ENCODE measurements around the gene MCOLN3.

MCOLN3 gene

GRCh38 chr1:85047472-85048295 lies 616 bp downstream of the MCOLN3 start:
- Histone ChIP-seq H3K27me3 (ENCODE audit: control insufficient read depth, insufficient read depth, low read length) (peaks cover 26% of the 10 kb centered on the region), H3K4me3 (ENCODE audit: low read length) (peak overlapping the region; percentile 80), H3K9me3 (replicated peaks; ENCODE audit: low read length) (no peaks in the 10 kb centered on the region), H3K4me1 (ENCODE audit: control insufficient read depth, insufficient read depth, low read length) (peaks cover 3% of the 10 kb centered on the region), H3K36me3 (ENCODE audit: insufficient read depth, low read length) (no peaks in the 10 kb centered on the region), H3K9ac (ENCODE audit: low read depth, low read length) (peak overlapping the region; percentile 54), H3K4me2 (ENCODE audit: low read length) (peak overlapping the region; percentile 88)

GRCh38 chr1:85047144-85047471 lies 1.2 kb downstream of the MCOLN3 start:
- no peak overlapping the region for H3K4me3 ChIP-seq (ENCODE audit: low read length)
- H3K4me2 ChIP-seq (ENCODE audit: low read length): no peak overlapping the region
- H3K9me3 ChIP-seq (replicated peaks; ENCODE audit: low read length): no peaks in the 10 kb centered on the region
- H3K36me3 ChIP-seq (ENCODE audit: insufficient read depth, low read length): no peaks in the 10 kb centered on the region
- peaks cover 26% of the 10 kb centered on the region for H3K27me3 ChIP-seq (ENCODE audit: control insufficient read depth, insufficient read depth, low read length)
- H3K4me1 ChIP-seq (ENCODE audit: control insufficient read depth, insufficient read depth, low read length): peaks cover 3% of the 10 kb centered on the region
- H3K9ac ChIP-seq (ENCODE audit: low read depth, low read length): no peak overlapping the region

DNA sequence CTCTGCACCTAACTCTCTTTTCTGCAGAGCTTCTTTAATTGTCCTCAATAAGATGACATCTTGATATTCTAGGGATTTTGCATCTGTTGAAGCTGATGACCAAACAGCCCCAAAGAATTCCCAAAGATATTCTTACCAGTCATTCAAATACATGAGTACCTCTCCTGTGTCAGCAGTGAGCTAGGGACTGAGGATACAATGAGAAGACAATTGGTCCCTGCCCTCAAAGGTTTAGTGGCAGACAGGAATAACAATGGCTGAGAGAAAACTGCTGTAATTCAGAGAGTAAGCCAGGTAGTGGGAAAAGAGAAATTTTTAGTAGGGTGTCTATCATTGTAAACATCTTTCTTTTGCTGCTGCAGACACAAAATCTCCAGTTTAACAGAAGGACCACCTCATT lies 5.9 kb downstream of the MCOLN3 start:
- H3K4me1 ChIP-seq (ENCODE audit: control insufficient read depth, insufficient read depth, low read length): no peaks in the 10 kb centered on the region
- no peak overlapping the region for H3K4me3 ChIP-seq (ENCODE audit: low read length)
- no peaks in the 10 kb centered on the region for H3K9me3 ChIP-seq (replicated peaks; ENCODE audit: low read length)
- no peaks in the 10 kb centered on the region for H3K36me3 ChIP-seq (ENCODE audit: insufficient read depth, low read length)
- no peak overlapping the region for H3K9ac ChIP-seq (ENCODE audit: low read depth, low read length)
- peaks cover 14% of the 10 kb centered on the region for H3K27me3 ChIP-seq (ENCODE audit: control insufficient read depth, insufficient read depth, low read length)
- H3K4me2 ChIP-seq (ENCODE audit: low read length): no peak overlapping the region

DNA sequence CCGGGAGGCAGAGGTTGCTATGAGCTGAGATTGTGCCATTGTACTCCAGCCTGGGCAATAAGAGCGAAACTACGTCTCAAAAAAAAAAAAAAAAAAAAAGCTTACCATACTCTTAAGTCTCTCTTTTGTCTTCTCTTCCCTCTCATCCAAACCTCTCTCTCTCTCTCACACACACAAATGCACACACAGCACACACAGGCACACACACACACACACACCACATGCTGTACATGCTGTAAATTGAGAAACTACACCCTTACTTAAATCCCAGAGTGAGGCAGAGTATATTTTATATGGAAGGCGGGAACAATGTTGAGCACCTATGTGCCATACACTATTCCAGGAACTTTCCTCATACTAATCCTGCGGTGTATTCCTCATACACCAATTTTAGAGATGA lies 6.5 kb downstream of the MCOLN3 start:
- Histone ChIP-seq H3K27me3 (ENCODE audit: control insufficient read depth, insufficient read depth, low read length) (peaks cover 8% of the 10 kb centered on the region), H3K4me1 (ENCODE audit: control insufficient read depth, insufficient read depth, low read length) (no peaks in the 10 kb centered on the region), H3K9me3 (replicated peaks; ENCODE audit: low read length) (no peaks in the 10 kb centered on the region), H3K4me3 (ENCODE audit: low read length) (no peak overlapping the region), H3K36me3 (ENCODE audit: insufficient read depth, low read length) (no peaks in the 10 kb centered on the region), H3K9ac (ENCODE audit: low read depth, low read length) (no peak overlapping the region), H3K4me2 (ENCODE audit: low read length) (no peak overlapping the region)

DNA sequence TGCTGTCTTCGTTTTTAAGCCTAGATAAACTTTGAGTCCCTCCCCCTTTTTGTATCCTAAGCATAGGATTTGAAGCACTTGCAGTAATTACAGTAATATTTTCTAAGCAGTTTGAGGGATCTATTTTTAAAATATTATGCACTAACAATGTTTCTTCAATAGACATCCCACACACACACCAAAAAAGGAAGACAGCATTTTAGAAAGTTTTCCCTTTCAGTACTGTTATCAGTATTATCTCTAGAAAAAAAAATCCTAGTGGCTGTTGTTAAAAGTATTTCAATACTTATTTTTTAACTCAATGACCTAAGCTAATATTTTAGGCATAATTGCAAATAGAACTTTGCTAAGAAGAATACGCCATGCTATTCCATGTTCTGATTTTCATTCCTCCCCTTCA lies 15.1 kb downstream of the MCOLN3 start:
- Histone ChIP-seq H3K27me3 (ENCODE audit: control insufficient read depth, insufficient read depth, low read length) (no peaks in the 10 kb centered on the region), H3K4me3 (ENCODE audit: low read length) (no peak overlapping the region), H3K9ac (ENCODE audit: low read depth, low read length) (no peak overlapping the region), H3K9me3 (replicated peaks; ENCODE audit: low read length) (no peaks in the 10 kb centered on the region), H3K36me3 (ENCODE audit: insufficient read depth, low read length) (no peaks in the 10 kb centered on the region), H3K4me2 (ENCODE audit: low read length) (no peak overlapping the region), H3K4me1 (ENCODE audit: control insufficient read depth, insufficient read depth, low read length) (peaks cover 3% of the 10 kb centered on the region)

DNA sequence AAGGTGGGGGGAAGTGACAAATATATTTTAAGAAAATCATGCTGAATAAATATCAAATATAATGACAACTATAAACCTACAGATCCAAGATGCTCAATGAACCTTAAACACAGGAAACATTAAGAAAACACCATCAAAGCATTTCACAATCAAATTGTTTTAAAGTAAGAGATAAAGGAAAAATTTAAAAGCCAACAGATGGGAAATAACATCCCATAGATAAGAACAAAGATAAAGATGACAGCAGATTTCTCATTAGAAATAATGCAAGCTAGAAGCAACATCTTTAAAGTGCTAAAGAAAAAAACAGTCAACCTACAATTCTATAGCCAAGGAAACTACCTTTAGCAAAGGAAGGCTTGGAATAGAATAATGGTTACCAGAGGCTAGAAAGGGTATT lies 17.8 kb downstream of the MCOLN3 start:
- no peak overlapping the region for H3K4me2 ChIP-seq (ENCODE audit: low read length)
- H3K36me3 ChIP-seq (ENCODE audit: insufficient read depth, low read length): no peaks in the 10 kb centered on the region
- H3K4me1 ChIP-seq (ENCODE audit: control insufficient read depth, insufficient read depth, low read length): peaks cover 3% of the 10 kb centered on the region
- no peaks in the 10 kb centered on the region for H3K27me3 ChIP-seq (ENCODE audit: control insufficient read depth, insufficient read depth, low read length)
- no peaks in the 10 kb centered on the region for H3K9me3 ChIP-seq (replicated peaks; ENCODE audit: low read length)
- H3K4me3 ChIP-seq (ENCODE audit: low read length): no peak overlapping the region
- H3K9ac ChIP-seq (ENCODE audit: low read depth, low read length): no peak overlapping the region

GRCh38 chr1:85028151-85028550 lies 20.1 kb downstream of the MCOLN3 start:
- H3K4me2 ChIP-seq (ENCODE audit: low read length): no peak overlapping the region
- H3K36me3 ChIP-seq (ENCODE audit: insufficient read depth, low read length): no peaks in the 10 kb centered on the region
- H3K4me3 ChIP-seq (ENCODE audit: low read length): no peak overlapping the region
- no peaks in the 10 kb centered on the region for H3K27me3 ChIP-seq (ENCODE audit: control insufficient read depth, insufficient read depth, low read length)
- no peak overlapping the region for H3K9ac ChIP-seq (ENCODE audit: low read depth, low read length)
- peaks cover 3% of the 10 kb centered on the region for H3K4me1 ChIP-seq (ENCODE audit: control insufficient read depth, insufficient read depth, low read length)
- H3K9me3 ChIP-seq (replicated peaks; ENCODE audit: low read length): no peaks in the 10 kb centered on the region

DNA sequence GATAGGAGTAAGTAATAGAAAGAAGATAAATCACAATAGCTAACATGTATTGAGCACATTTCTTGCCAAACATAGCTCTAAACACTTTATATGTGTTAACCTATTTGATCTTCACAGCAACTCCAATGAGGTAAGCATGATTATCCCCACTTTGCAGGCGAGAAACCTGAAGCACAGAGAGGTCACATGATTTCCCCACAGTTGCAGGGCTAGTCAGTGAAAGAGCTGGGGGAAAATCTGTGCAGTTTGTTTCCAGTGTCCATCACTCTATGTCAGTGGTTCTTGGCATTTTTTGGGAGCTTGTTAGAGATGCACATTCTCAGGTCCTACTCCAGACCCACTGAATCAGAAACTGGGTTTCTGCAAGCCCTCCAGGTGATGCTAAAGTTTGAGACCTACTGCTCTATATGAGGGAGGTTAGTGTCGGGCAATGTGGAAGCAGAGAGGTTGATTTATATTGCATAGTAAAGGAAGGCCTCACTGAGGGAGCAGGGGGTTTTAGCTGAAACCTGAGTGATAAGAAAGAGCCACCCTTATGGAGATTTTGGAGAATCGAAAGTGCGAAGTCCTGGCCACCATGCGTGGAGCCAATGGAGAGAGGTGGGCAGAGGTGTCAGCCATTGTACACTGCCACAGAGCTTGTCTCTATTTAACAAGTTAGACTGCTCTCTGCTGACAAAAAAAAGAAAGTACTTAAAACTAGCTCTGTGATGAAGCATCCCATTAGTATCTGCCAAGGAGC lies 20.9 kb downstream of the MCOLN3 start:
- Histone ChIP-seq H3K27me3 (ENCODE audit: control insufficient read depth, insufficient read depth, low read length) (no peaks in the 10 kb centered on the region), H3K4me1 (ENCODE audit: control insufficient read depth, insufficient read depth, low read length) (no peaks in the 10 kb centered on the region), H3K36me3 (ENCODE audit: insufficient read depth, low read length) (no peaks in the 10 kb centered on the region), H3K9me3 (replicated peaks; ENCODE audit: low read length) (no peaks in the 10 kb centered on the region), H3K9ac (ENCODE audit: low read depth, low read length) (no peak overlapping the region), H3K4me2 (ENCODE audit: low read length) (no peak overlapping the region), H3K4me3 (ENCODE audit: low read length) (no peak overlapping the region)

DNA sequence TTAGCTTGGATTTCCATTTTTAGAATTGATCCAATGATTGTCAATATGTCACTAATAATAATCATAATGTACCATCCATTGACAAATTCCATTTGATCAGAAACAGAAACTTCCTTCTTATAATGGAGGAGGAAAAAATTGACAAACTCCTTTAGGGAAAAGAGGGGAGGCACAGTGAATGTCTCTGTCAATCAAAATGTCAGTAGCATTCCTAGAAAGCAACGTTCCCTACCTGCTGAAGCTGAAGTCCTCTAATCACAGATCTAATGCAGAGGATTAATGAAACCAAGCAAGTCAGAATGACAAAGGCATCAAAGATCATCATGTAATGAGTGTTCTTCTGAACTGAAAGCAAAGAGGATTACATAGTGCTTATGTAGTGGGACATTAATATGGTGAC lies 22.4 kb downstream of the MCOLN3 start:
- no peaks in the 10 kb centered on the region for H3K9me3 ChIP-seq (replicated peaks; ENCODE audit: low read length)
- H3K4me1 ChIP-seq (ENCODE audit: control insufficient read depth, insufficient read depth, low read length): no peaks in the 10 kb centered on the region
- H3K4me3 ChIP-seq (ENCODE audit: low read length): no peak overlapping the region
- H3K4me2 ChIP-seq (ENCODE audit: low read length): no peak overlapping the region
- H3K9ac ChIP-seq (ENCODE audit: low read depth, low read length): no peak overlapping the region
- no peaks in the 10 kb centered on the region for H3K27me3 ChIP-seq (ENCODE audit: control insufficient read depth, insufficient read depth, low read length)
- H3K36me3 ChIP-seq (ENCODE audit: insufficient read depth, low read length): no peaks in the 10 kb centered on the region

GRCh38 chr1:85024736-85025135 lies 23.6 kb downstream of the MCOLN3 start:
- no peak overlapping the region for H3K9ac ChIP-seq (ENCODE audit: low read depth, low read length)
- H3K27me3 ChIP-seq (ENCODE audit: control insufficient read depth, insufficient read depth, low read length): no peaks in the 10 kb centered on the region
- no peaks in the 10 kb centered on the region for H3K4me1 ChIP-seq (ENCODE audit: control insufficient read depth, insufficient read depth, low read length)
- no peaks in the 10 kb centered on the region for H3K36me3 ChIP-seq (ENCODE audit: insufficient read depth, low read length)
- no peaks in the 10 kb centered on the region for H3K9me3 ChIP-seq (replicated peaks; ENCODE audit: low read length)
- no peak overlapping the region for H3K4me3 ChIP-seq (ENCODE audit: low read length)
- H3K4me2 ChIP-seq (ENCODE audit: low read length): no peak overlapping the region

GRCh38 chr1:85022700-85023099 lies 25.6 kb downstream of the MCOLN3 start:
- Histone ChIP-seq H3K4me2 (ENCODE audit: low read length) (no peak overlapping the region), H3K27me3 (ENCODE audit: control insufficient read depth, insufficient read depth, low read length) (no peaks in the 10 kb centered on the region), H3K4me1 (ENCODE audit: control insufficient read depth, insufficient read depth, low read length) (no peaks in the 10 kb centered on the region), H3K9ac (ENCODE audit: low read depth, low read length) (no peak overlapping the region), H3K9me3 (replicated peaks; ENCODE audit: low read length) (no peaks in the 10 kb centered on the region), H3K36me3 (ENCODE audit: insufficient read depth, low read length) (no peaks in the 10 kb centered on the region), H3K4me3 (ENCODE audit: low read length) (no peak overlapping the region)

DNA sequence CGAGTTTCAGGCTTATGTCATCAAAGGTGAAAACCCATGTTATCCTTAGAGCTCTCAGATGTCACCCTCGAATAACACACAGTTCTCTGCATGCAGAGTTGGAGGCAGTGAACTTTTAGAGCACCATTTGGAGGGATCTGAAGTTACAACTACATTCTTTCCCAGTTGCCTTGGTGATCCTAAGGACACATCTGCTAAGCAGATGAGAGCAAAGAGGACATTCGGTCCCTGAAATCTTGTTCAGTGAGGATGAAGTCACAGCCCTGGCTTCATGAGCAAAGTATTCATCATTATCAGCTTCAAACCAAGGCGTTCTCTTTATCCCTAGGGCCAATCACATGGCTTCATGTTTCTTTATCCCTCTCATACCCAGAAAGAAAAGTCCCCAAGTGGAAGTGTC lies 28.3 kb downstream of the MCOLN3 start:
- H3K9me3 ChIP-seq (replicated peaks; ENCODE audit: low read length): peaks cover 4% of the 10 kb centered on the region

More for the DNA sequence above, 28.3 kb downstream of the MCOLN3 start:
- no peak overlapping the region for H3K9ac ChIP-seq (ENCODE audit: low read depth, low read length)
- no peaks in the 10 kb centered on the region for H3K4me1 ChIP-seq (ENCODE audit: control insufficient read depth, insufficient read depth, low read length)
- no peak overlapping the region for H3K4me3 ChIP-seq (ENCODE audit: low read length)
- H3K27me3 ChIP-seq (ENCODE audit: control insufficient read depth, insufficient read depth, low read length): no peaks in the 10 kb centered on the region
- no peak overlapping the region for H3K4me2 ChIP-seq (ENCODE audit: low read length)
- H3K36me3 ChIP-seq (ENCODE audit: insufficient read depth, low read length): no peaks in the 10 kb centered on the region

Data from skeletal muscle satellite cell (primary cell).